Calu3 (cell line): ENCODE measurements around the gene LLGL2. TPM values are rescaled to one million over a fixed set of nuclear protein-coding genes. Genes with fewer than 3 reads are reported as not detected.

Source experiments
- BruUV-seq: library from RNA; stranded (reverse); fragments of 400-500 nt; replicated peaks from 2 replicates; lab custom pipeline; 2021; lab: Mats Ljungman, UMichigan
- CTCF ChIA-PET: fragments of 300-600 bp; sonication (Branson Sonifier 250); formaldehyde crosslinking; loops from one replicate; lab custom pipeline; 2022; ENCODE audit warnings: antibody characterized with exemption; lab: Charles Lee
- DNase-seq: peaks from one replicate; pipeline ENCODE4 v3.0.0; 2022
- H3K27ac Mint-ChIP-seq: one replicate; pipeline ENCODE4 v1.8.0; 2022; ENCODE audit warnings: mixed read lengths; ENCODE audit not compliant: unreplicated experiment
- H3K27me3 Mint-ChIP-seq: one replicate; pipeline ENCODE4 v1.8.0; 2022; ENCODE audit warnings: mixed read lengths; ENCODE audit not compliant: unreplicated experiment
- H3K36me3 Mint-ChIP-seq: one replicate; pipeline ENCODE4 v1.8.0; 2022; ENCODE audit warnings: mild to moderate bottlenecking, moderate library complexity, mixed read lengths; ENCODE audit not compliant: insufficient read depth, unreplicated experiment
- H3K4me1 Mint-ChIP-seq: one replicate; pipeline ENCODE4 v1.8.0; 2022; ENCODE audit warnings: mild to moderate bottlenecking, low read depth, mixed read lengths; ENCODE audit not compliant: unreplicated experiment
- H3K4me3 Mint-ChIP-seq: one replicate; pipeline ENCODE4 v1.8.0; 2022; ENCODE audit warnings: mild to moderate bottlenecking, low read depth, moderate library complexity, mixed read lengths; ENCODE audit not compliant: unreplicated experiment
- H3K9me3 Mint-ChIP-seq: one replicate; pipeline ENCODE4 v1.8.0; 2022; ENCODE audit warnings: low read depth, mixed read lengths; ENCODE audit not compliant: unreplicated experiment
- intact Hi-C: fragments of 100-400 bp; cut with micrococcal nuclease; formaldehyde crosslinking; loops from one replicate; pipeline ENCODE4 v1.10.0; 2022; ENCODE audit not compliant: unreplicated experiment
- total RNA-seq: library from RNA; stranded (reverse); gene quantifications from 2 replicates; pipeline ENCODE4 v1.2.3, GENCODE V29; 2022
- TF ChIP-seq, protein P1 (sequence below): fragments of 200-600 bp; IDR thresholded peaks from one replicate; pipeline ENCODE4 v1.8.0; 2022; ENCODE audit warnings: antibody characterized with exemption; ENCODE audit not compliant: unreplicated experiment

Gene LLGL2
- total RNA-seq, 1 experiment from 2014 or later, result 208 TPM

GRCh38 chr17:75493476-75494129, 31.9 kb upstream of the LLGL2 start:
- H3K27ac Mint-ChIP-seq, result no peak overlapping the region
- no peak for DNase-seq
- H3K9me3 Mint-ChIP-seq, result no peaks in the 10 kb centered on the region
- H3K27me3 Mint-ChIP-seq, result no peaks in the 10 kb centered on the region
- TF ChIP-seq, protein P1, sequence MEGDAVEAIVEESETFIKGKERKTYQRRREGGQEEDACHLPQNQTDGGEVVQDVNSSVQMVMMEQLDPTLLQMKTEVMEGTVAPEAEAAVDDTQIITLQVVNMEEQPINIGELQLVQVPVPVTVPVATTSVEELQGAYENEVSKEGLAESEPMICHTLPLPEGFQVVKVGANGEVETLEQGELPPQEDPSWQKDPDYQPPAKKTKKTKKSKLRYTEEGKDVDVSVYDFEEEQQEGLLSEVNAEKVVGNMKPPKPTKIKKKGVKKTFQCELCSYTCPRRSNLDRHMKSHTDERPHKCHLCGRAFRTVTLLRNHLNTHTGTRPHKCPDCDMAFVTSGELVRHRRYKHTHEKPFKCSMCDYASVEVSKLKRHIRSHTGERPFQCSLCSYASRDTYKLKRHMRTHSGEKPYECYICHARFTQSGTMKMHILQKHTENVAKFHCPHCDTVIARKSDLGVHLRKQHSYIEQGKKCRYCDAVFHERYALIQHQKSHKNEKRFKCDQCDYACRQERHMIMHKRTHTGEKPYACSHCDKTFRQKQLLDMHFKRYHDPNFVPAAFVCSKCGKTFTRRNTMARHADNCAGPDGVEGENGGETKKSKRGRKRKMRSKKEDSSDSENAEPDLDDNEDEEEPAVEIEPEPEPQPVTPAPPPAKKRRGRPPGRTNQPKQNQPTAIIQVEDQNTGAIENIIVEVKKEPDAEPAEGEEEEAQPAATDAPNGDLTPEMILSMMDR, result no peak
- CTCF ChIA-PET, result no interaction called here
- H3K36me3 Mint-ChIP-seq, result peaks cover 20% of the 10 kb centered on the region
- no TSS peak for BruUV-seq
- no peak overlapping the region for H3K4me3 Mint-ChIP-seq
- intact Hi-C loops, result no loop called here
- no peaks in the 10 kb centered on the region for H3K4me1 Mint-ChIP-seq

GRCh38 chr17:75494326-75494877, 31.1 kb upstream of the LLGL2 start:
- Mint-ChIP-seq H3K4me3 (no peak overlapping the region), H3K27ac (no peak overlapping the region), H3K4me1 (no peaks in the 10 kb centered on the region), H3K9me3 (no peaks in the 10 kb centered on the region), H3K36me3 (peaks cover 27% of the 10 kb centered on the region), H3K27me3 (no peaks in the 10 kb centered on the region)
- no TSS peak for BruUV-seq
- TF ChIP-seq, protein P1, result no peak
- DNase-seq, result no peak
- intact Hi-C loops, result no loop called here
- CTCF ChIA-PET, result no interaction called here

- Mint-ChIP-seq H3K4me1 (no peaks in the 10 kb centered on the region), H3K9me3 (no peaks in the 10 kb centered on the region), H3K27me3 (no peaks in the 10 kb centered on the region), H3K27ac (no peak overlapping the region), H3K4me3 (no peak overlapping the region), H3K36me3 (peaks cover 19% of the 10 kb centered on the region)
- no TSS peak for BruUV-seq
- intact Hi-C loops, result no loop called here
- CTCF ChIA-PET, result interaction anchor here (0.5 kb wide), 1 partner anchor 562 kb away, joined by 5 read pairs; no protein-coding TSS in a partner anchor
- no peak for DNase-seq
- TF ChIP-seq, protein P1, result no peak
These were observed 29.5 kb upstream of the LLGL2 start for GRCh38 chr17:75496005-75496404.

DNA sequence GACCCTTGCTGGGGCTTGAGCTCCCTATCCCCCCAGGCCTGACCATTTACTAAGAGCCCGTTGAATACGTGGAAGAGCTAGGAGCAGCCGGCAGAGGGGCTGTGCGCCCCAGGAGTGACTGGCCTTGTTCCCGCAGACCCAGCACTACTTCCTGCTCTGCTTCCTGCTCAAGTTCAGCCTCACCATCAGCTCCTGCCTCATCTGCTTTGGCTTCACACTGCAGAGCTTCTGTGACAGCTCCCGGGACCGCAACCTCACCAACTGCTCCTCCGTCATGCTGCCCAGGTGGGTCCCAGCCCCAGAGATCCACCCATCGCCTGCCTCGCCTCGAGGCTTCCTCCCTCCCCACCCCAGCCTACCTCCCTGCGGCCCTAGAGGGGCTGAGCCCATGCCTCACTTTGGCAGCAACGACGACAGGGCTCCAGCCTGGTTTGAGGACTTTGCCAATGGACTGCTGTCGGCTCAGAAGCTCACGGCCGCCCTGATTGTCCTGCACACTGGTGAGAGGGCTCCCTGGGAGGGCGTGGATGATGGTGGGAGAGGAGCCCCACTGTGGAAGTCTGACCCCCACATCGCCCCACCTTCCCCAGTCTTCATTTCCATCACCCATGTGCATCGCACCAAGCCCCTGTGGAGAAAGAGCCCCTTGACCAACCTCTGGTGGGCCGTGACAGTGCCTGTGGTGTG, 27.3 kb upstream of the LLGL2 start:
- Mint-ChIP-seq H3K27me3 (no peaks in the 10 kb centered on the region), H3K36me3 (peaks cover 22% of the 10 kb centered on the region), H3K4me1 (no peaks in the 10 kb centered on the region), H3K4me3 (no peak overlapping the region), H3K27ac (no peak overlapping the region), H3K9me3 (no peaks in the 10 kb centered on the region)
- no peak for DNase-seq
- no TSS peak for BruUV-seq
- CTCF ChIA-PET, result no interaction called here
- TF ChIP-seq, protein P1, result no peak
- intact Hi-C loops, result no loop called here
